ENCODE results near the gene THOP1.

THOP1 gene

DNA sequence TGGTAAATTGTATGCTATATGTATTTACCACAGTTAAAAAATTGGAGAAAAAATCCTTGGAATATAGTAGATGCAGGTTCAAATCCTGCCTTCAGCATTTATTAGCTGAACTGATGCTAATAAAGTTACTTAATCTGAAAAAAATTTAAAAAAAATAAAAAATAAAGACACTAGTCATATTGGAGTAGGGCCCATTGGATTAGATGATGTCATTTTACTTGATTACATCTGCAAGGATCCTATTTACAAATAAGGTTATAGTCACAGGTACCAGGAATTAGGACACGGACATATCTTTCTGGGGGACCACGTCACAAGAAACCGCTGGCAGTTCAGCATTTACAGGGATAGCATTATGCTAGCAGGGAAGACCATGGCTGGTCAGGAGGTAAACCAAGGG lies 62.2 kb downstream of the THOP1 start:
- no peak for DNase-seq
- TF ChIP-seq, protein P1, sequence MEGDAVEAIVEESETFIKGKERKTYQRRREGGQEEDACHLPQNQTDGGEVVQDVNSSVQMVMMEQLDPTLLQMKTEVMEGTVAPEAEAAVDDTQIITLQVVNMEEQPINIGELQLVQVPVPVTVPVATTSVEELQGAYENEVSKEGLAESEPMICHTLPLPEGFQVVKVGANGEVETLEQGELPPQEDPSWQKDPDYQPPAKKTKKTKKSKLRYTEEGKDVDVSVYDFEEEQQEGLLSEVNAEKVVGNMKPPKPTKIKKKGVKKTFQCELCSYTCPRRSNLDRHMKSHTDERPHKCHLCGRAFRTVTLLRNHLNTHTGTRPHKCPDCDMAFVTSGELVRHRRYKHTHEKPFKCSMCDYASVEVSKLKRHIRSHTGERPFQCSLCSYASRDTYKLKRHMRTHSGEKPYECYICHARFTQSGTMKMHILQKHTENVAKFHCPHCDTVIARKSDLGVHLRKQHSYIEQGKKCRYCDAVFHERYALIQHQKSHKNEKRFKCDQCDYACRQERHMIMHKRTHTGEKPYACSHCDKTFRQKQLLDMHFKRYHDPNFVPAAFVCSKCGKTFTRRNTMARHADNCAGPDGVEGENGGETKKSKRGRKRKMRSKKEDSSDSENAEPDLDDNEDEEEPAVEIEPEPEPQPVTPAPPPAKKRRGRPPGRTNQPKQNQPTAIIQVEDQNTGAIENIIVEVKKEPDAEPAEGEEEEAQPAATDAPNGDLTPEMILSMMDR (IDR thresholded peaks at IDR 0.05; ENCODE audit: low read depth, low read length) = no peak
- Histone ChIP-seq H3K4me1 (no peaks in the 10 kb centered on the region), H3K4me3 (ENCODE audit: low read depth, low read length) (no peak overlapping the region), H3K9me3 (peaks cover 3% of the 10 kb centered on the region), H3K27me3 (no peaks in the 10 kb centered on the region), H3K36me3 (peaks cover 20% of the 10 kb centered on the region)

DNA sequence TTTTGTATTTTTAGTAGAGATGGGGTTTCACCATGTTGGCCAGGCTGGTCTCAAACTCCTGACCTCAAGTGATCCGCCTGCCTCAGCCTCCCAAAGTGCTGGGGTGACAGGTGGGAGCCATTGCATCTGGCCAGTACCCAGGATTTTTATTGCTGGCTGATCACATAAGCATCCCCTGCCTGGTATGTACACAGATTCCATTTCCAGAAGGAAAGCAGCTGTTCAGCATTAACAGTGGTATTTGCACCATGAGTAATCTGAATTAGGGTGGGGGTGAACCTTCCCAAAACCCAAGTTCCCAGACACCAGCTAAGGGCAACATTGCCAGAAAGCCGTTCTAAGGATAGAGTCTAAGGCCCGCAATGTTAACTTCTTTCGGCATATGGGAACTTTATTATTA lies 63.3 kb downstream of the THOP1 start:
- Histone ChIP-seq H3K9me3 (peaks cover 6% of the 10 kb centered on the region), H3K36me3 (peaks cover 32% of the 10 kb centered on the region)

GRCh38 chr19:2850256-2850925 lies 65.1 kb downstream of the THOP1 start:
- Histone ChIP-seq H3K4me1 (no peaks in the 10 kb centered on the region), H3K27me3 (no peaks in the 10 kb centered on the region), H3K9me3 (peaks cover 6% of the 10 kb centered on the region; the same call in 1 of the 2 replicates), H3K36me3 (peaks cover 36% of the 10 kb centered on the region), H3K4me3 (ENCODE audit: low read depth, low read length) (no peak overlapping the region)
- DNase-seq = no peak
- TF ChIP-seq, protein P1 (IDR thresholded peaks at IDR 0.05; ENCODE audit: low read depth, low read length) = no peak

More for the DNA sequence above, 63.3 kb downstream of the THOP1 start:
- no peaks in the 10 kb centered on the region for H3K4me1 ChIP-seq
- H3K27me3 ChIP-seq = no peaks in the 10 kb centered on the region
- no peak overlapping the region for H3K4me3 ChIP-seq (ENCODE audit: low read depth, low read length)
- no peak for DNase-seq
- TF ChIP-seq, protein P1 (IDR thresholded peaks at IDR 0.05; ENCODE audit: low read depth, low read length) = no peak

- Histone ChIP-seq H3K36me3 (peaks cover 36% of the 10 kb centered on the region), H3K4me3 (ENCODE audit: low read depth, low read length) (no peak overlapping the region), H3K9me3 (peaks cover 6% of the 10 kb centered on the region; the same call in 1 of the 2 replicates), H3K27me3 (no peaks in the 10 kb centered on the region), H3K4me1 (no peaks in the 10 kb centered on the region)
- no peak for DNase-seq
- TF ChIP-seq, protein P1 (IDR thresholded peaks at IDR 0.05; ENCODE audit: low read depth, low read length) = no peak
These were observed 67.3 kb downstream of the THOP1 start for GRCh38 chr19:2852598-2852997.

DNA sequence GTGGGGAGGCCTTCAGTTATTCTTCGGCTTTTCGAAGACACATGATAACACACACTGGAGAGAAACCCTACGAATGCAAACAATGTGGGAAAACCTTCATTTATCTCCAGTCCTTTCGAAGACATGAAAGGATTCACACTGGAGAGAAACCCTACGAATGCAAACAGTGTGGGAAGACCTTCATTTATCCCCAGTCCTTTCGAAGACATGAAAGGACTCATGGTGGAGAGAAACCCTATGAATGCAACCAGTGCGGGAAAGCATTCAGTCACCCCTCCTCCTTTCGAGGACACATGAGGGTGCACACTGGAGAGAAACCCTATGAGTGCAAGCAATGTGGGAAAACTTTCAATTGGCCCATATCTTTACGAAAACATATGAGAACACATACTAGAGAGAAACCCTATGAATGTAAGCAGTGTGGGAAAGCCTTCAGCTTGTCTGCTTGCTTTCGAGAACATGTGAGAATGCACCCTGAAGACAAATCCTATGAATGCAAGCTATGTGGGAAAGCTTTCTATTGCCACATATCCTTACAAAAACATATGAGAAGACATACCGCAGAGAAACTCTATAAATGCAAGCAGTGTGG lies 67.8 kb downstream of the THOP1 start:
- no peaks in the 10 kb centered on the region for H3K27me3 ChIP-seq
- TF ChIP-seq, protein P1 (IDR thresholded peaks at IDR 0.05; ENCODE audit: low read depth, low read length) = no peak
- H3K36me3 ChIP-seq = peaks cover 36% of the 10 kb centered on the region
- no peak for DNase-seq
- no peaks in the 10 kb centered on the region for H3K4me1 ChIP-seq
- no peak overlapping the region for H3K4me3 ChIP-seq (ENCODE audit: low read depth, low read length)
- H3K9me3 ChIP-seq = peaks cover 6% of the 10 kb centered on the region; the same call in 1 of the 2 replicates

- Histone ChIP-seq H3K4me1 (no peaks in the 10 kb centered on the region), H3K4me3 (ENCODE audit: low read depth, low read length) (no peak overlapping the region), H3K9me3 (peaks cover 2% of the 10 kb centered on the region; the same call in 1 of the 2 replicates), H3K36me3 (peaks cover 36% of the 10 kb centered on the region), H3K27me3 (no peaks in the 10 kb centered on the region)
- TF ChIP-seq, protein P1 (IDR thresholded peaks at IDR 0.05; ENCODE audit: low read depth, low read length) = no peak
- DNase-seq = no peak
These were observed 69.5 kb downstream of the THOP1 start for GRCh38 chr19:2854849-2855248.

All from BE2C (cell line).